Measurements from ENCODE around the gene ZBTB8B.
"Not testable (repeated sequence)": the region's sequence is repeated elsewhere in the genome, so short reads cannot be mapped to it uniquely, and the experiment has no call there.

Gene ZBTB8B

DNA sequence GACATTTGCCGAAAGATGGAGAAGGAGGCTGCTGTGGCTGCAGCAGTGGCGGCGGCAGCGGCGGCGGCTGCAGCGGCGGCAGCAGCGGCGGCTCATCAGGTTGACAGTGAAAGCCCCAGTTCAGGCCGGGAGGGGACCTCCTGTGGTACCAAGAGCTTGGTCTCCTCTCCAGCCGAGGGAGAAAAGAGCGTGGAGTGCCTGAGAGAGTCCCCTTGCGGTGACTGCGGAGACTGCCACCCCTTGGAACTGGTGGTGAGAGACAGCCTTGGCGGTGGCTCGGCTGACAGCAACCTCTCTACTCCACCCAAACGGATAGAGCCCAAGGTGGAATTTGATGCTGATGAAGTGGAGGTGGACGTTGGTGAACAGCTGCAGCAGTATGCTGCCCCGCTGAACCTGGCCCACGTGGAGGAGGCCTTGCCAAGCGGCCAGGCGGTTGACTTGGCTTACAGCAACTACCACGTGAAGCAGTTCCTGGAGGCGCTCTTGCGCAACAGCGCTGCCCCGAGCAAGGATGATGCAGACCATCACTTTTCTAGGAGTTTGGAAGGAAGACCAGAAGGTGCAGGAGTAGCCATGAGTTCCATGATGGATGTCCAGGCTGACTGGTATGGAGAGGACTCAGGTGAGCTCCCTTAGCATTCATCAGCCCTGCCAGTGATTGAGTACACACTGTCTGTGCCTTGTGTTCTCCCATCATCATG is 6.3 kb downstream of the ZBTB8B start:
- no peak for ATAC-seq (ENCODE audit: low read depth)
- no peaks in the 10 kb centered on the region for H3K27me3 ChIP-seq (ENCODE audit: insufficient read depth, poor library complexity, severe bottlenecking)
- TF ChIP-seq CTCF (IDR thresholded peaks at IDR 0.05; ENCODE audit: poor library complexity, severe bottlenecking) = no peak

GRCh38 chr1:32471695-32472362 is 7.0 kb downstream of the ZBTB8B start:
- DNase-seq (ENCODE audit: low spot score) = no peak
- Histone ChIP-seq H3K4me3 (ENCODE audit: severe bottlenecking) (no peak overlapping the region), H3K27me3 (ENCODE audit: insufficient read depth, poor library complexity, severe bottlenecking) (no peaks in the 10 kb centered on the region), H3K9me3 (ENCODE audit: severe bottlenecking) (no peaks in the 10 kb centered on the region), H3K27ac (ENCODE audit: poor library complexity, severe bottlenecking) (no peak overlapping the region), H3K4me1 (ENCODE audit: insufficient read depth, poor library complexity, severe bottlenecking) (no peaks in the 10 kb centered on the region), H3K36me3 (ENCODE audit: low read depth) (no peaks in the 10 kb centered on the region)
- ATAC-seq (ENCODE audit: low read depth) = no peak
- TF ChIP-seq CTCF (IDR thresholded peaks at IDR 0.05; ENCODE audit: poor library complexity, severe bottlenecking) = no peak

More for the DNA sequence above, 6.3 kb downstream of the ZBTB8B start:
- H3K4me3 ChIP-seq (ENCODE audit: severe bottlenecking) = no peak overlapping the region
- H3K9me3 ChIP-seq (ENCODE audit: severe bottlenecking) = no peaks in the 10 kb centered on the region
- no peak overlapping the region for H3K27ac ChIP-seq (ENCODE audit: poor library complexity, severe bottlenecking)
- no peaks in the 10 kb centered on the region for H3K4me1 ChIP-seq (ENCODE audit: insufficient read depth, poor library complexity, severe bottlenecking)
- DNase-seq (ENCODE audit: low spot score) = no peak
- no peaks in the 10 kb centered on the region for H3K36me3 ChIP-seq (ENCODE audit: low read depth)

GRCh38 chr1:32472966-32473365 is 8.1 kb downstream of the ZBTB8B start:
- not testable (repeated sequence) for H3K27me3 ChIP-seq (ENCODE audit: insufficient read depth, poor library complexity, severe bottlenecking); H3K4me1 ChIP-seq (ENCODE audit: insufficient read depth, poor library complexity, severe bottlenecking); H3K4me3 ChIP-seq (ENCODE audit: severe bottlenecking); H3K9me3 ChIP-seq (ENCODE audit: severe bottlenecking); H3K27ac ChIP-seq (ENCODE audit: poor library complexity, severe bottlenecking); ATAC-seq (ENCODE audit: low read depth); DNase-seq (ENCODE audit: low spot score); H3K36me3 ChIP-seq (ENCODE audit: low read depth)

GRCh38 chr1:32474954-32475353 is 10.1 kb downstream of the ZBTB8B start:
- no peak overlapping the region for H3K4me3 ChIP-seq (ENCODE audit: severe bottlenecking)
- H3K4me1 ChIP-seq (ENCODE audit: insufficient read depth, poor library complexity, severe bottlenecking) = no peaks in the 10 kb centered on the region
- no peak for ATAC-seq (ENCODE audit: low read depth)
- TF ChIP-seq CTCF (IDR thresholded peaks at IDR 0.05; ENCODE audit: poor library complexity, severe bottlenecking) = no peak
- no peak for DNase-seq (ENCODE audit: low spot score)
- no peaks in the 10 kb centered on the region for H3K36me3 ChIP-seq (ENCODE audit: low read depth)
- no peaks in the 10 kb centered on the region for H3K9me3 ChIP-seq (ENCODE audit: severe bottlenecking)
- no peak overlapping the region for H3K27ac ChIP-seq (ENCODE audit: poor library complexity, severe bottlenecking)
- H3K27me3 ChIP-seq (ENCODE audit: insufficient read depth, poor library complexity, severe bottlenecking) = no peaks in the 10 kb centered on the region

DNA sequence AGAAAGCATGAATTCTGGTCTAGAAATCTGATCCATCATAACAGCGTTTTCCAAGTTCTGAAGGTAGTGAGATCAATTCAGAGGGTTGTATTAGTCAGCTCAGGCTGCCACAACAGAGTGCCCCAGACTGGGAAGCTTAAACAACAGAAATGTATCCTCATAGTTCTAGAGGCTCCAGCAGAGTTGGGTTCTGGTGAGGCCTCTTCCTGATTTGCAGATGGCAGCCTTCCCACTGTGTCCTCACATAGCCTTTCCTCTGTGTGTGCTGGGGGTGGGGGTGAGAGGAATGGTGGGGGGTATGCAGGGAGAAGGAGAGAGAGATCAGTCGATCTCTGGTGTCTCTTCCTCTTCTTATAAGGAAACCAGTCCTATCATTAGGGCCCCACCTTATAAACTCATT is 15.1 kb downstream of the ZBTB8B start:
- no peak for DNase-seq (ENCODE audit: low spot score)
- Histone ChIP-seq H3K27me3 (ENCODE audit: insufficient read depth, poor library complexity, severe bottlenecking) (no peaks in the 10 kb centered on the region), H3K27ac (ENCODE audit: poor library complexity, severe bottlenecking) (no peak overlapping the region), H3K4me3 (ENCODE audit: severe bottlenecking) (no peak overlapping the region), H3K4me1 (ENCODE audit: insufficient read depth, poor library complexity, severe bottlenecking) (no peaks in the 10 kb centered on the region), H3K9me3 (ENCODE audit: severe bottlenecking) (no peaks in the 10 kb centered on the region), H3K36me3 (ENCODE audit: low read depth) (no peaks in the 10 kb centered on the region)
- TF ChIP-seq CTCF (IDR thresholded peaks at IDR 0.05; ENCODE audit: poor library complexity, severe bottlenecking) = no peak
- no peak for ATAC-seq (ENCODE audit: low read depth)
